Activated T-cell treated with anti-CD3 and anti-CD28 coated beads for 48 hours (primary cell): ENCODE measurements around the gene P2RX1.

Experiments
- DNase-seq: peaks from one replicate; pipeline ENCODE4 v3.0.0-alpha.2; 2020; ENCODE audit warnings: low read depth

The P2RX1 gene

GRCh38 chr17:3905017-3905520 is 11.2 kb downstream of the P2RX1 start:
- no peak for DNase-seq

GRCh38 chr17:3904501-3904900 is 11.8 kb downstream of the P2RX1 start:
- DNase-seq = no peak

- no peak for DNase-seq
Measured at GRCh38 chr17:3903881-3904290, 12.4 kb downstream of the P2RX1 start.

GRCh38 chr17:3903051-3903825 is 13.0 kb downstream of the P2RX1 start:
- DNase-seq = no peak

GRCh38 chr17:3900646-3901045 is 15.6 kb downstream of the P2RX1 start:
- DNase-seq = no peak

GRCh38 chr17:3897731-3898130 is 18.5 kb downstream of the P2RX1 start:
- DNase-seq = no peak

- no peak for DNase-seq
Measured at GRCh38 chr17:3896968-3897235, 19.4 kb downstream of the P2RX1 start.

GRCh38 chr17:3896108-3896967 is 19.9 kb downstream of the P2RX1 start:
- no peak for DNase-seq

- DNase-seq = no peak
Measured at GRCh38 chr17:3895354-3895753, 20.9 kb downstream of the P2RX1 start.

- DNase-seq = no peak
Measured at GRCh38 chr17:3894911-3895343, 21.3 kb downstream of the P2RX1 start.

GRCh38 chr17:3894188-3894587 is 22.1 kb downstream of the P2RX1 start:
- no peak for DNase-seq

- DNase-seq = no peak
Measured at GRCh38 chr17:3893720-3894116, 22.5 kb downstream of the P2RX1 start.

GRCh38 chr17:3893003-3893719 is 23.1 kb downstream of the P2RX1 start, which contains the start of gene CAMKK1:
Gene CAMKK1, minus strand, starts transcription at chr17:3893053. Its CDS starts 7,366 bp downstream, at chr17:3885687.
- peak; percentile 93 for DNase-seq

- peak; percentile 55 for DNase-seq
Measured at GRCh38 chr17:3892095-3892998, 23.9 kb downstream of the P2RX1 start.

- no peak for DNase-seq
Measured at GRCh38 chr17:3891626-3892094, 24.6 kb downstream of the P2RX1 start.

- DNase-seq = no peak
Measured at GRCh38 chr17:3890878-3891219, 25.4 kb downstream of the P2RX1 start.

GRCh38 chr17:3890082-3890877 is 26.0 kb downstream of the P2RX1 start:
- peak; percentile 40 for DNase-seq

GRCh38 chr17:3889325-3890012 is 26.8 kb downstream of the P2RX1 start:
- DNase-seq = no peak

GRCh38 chr17:3888343-3889171 is 27.7 kb downstream of the P2RX1 start:
- no peak for DNase-seq
